GM18526 (cell line): ENCODE measurements around the gene RARA.

Source experiments
- POLR2A ChIP-seq: IDR thresholded peaks from 3 replicates; pipeline ENCODE4 v1.6.1; 2011; ENCODE audit not compliant: insufficient read length; ENCODE audit errors: extremely low read depth

RARA gene

GRCh38 chr17:40290629-40291280, 18.2 kb upstream of the RARA start:
- TF ChIP-seq POLR2A: no peak

GRCh38 chr17:40291281-40291664, 17.7 kb upstream of the RARA start:
- TF ChIP-seq POLR2A: no peak

GRCh38 chr17:40293363-40293762, 15.6 kb upstream of the RARA start:
- no peak for TF ChIP-seq POLR2A

GRCh38 chr17:40295488-40296436, 13.2 kb upstream of the RARA start:
- TF ChIP-seq POLR2A: no peak

GRCh38 chr17:40297511-40297910, 11.5 kb upstream of the RARA start:
- TF ChIP-seq POLR2A: no peak

- TF ChIP-seq POLR2A: no peak
These were observed 10.3 kb upstream of the RARA start for GRCh38 chr17:40298726-40299125.

- TF ChIP-seq POLR2A: no peak
These were observed 7.7 kb upstream of the RARA start for GRCh38 chr17:40301315-40301714.

GRCh38 chr17:40303009-40303657, 5.8 kb upstream of the RARA start:
- no peak for TF ChIP-seq POLR2A

GRCh38 chr17:40303708-40304551, 5.0 kb upstream of the RARA start:
- TF ChIP-seq POLR2A: no peak

- no peak for TF ChIP-seq POLR2A
These were observed 2.6 kb upstream of the RARA start for GRCh38 chr17:40306395-40306794.

- TF ChIP-seq POLR2A: no peak
These were observed 1.8 kb upstream of the RARA start for GRCh38 chr17:40307001-40307730.

- TF ChIP-seq POLR2A: no peak
These were observed 1.2 kb upstream of the RARA start for GRCh38 chr17:40307740-40308239.

GRCh38 chr17:40309949-40310510, 1.1 kb downstream of the RARA start:
- no peak for TF ChIP-seq POLR2A

GRCh38 chr17:40310882-40311391, 2.0 kb downstream of the RARA start:
- no peak for TF ChIP-seq POLR2A

GRCh38 chr17:40311575-40311974, 2.6 kb downstream of the RARA start:
- TF ChIP-seq POLR2A: no peak
